Adrenal gland (tissue), 12 donors: ENCODE results near the gene LRFN4. TPM values are rescaled to one million over a fixed set of nuclear protein-coding genes. Genes with fewer than 3 reads are reported as not detected.

Experiments
- DNase-seq, 7 donors: peaks; one replicate each; pipeline ENCODE4 v3.0.0-alpha.2; 2019 to 2020
- H3K27ac ChIP-seq, 5 donors: fragments of 200-600 bp; sonication (generic) in 4 of 5; 1 replicate in 3 of 5; 2 replicates in 2 of 5; pipeline versions ENCODE4 v1.5.1 to v1.8.0; 2016 to 2020; ENCODE audit warnings: mild to moderate bottlenecking in 1 of 5
- H3K27me3 ChIP-seq: fragments of 200-600 bp; 2 replicates; pipeline ENCODE4 v1.8.0; 2021
- H3K36me3 ChIP-seq, 2 donors: fragments of 200-600 bp; replicated peaks in 1 of 2; 1 replicate in 1 of 2; 2 replicates in 1 of 2; pipeline versions ENCODE4 v1.5.1 to v1.8.0; 2018 to 2022
- H3K4me1 ChIP-seq, 2 donors: fragments of 200-600 bp; replicated peaks in 1 of 2; 1 replicate in 1 of 2; 2 replicates in 1 of 2; pipeline versions ENCODE4 v1.5.1 to v1.8.0; 2018 to 2021
- H3K4me3 ChIP-seq, 4 donors: fragments of 200-600 bp; sonication (generic) in 3 of 4; one replicate each; pipeline ENCODE4 v1.5.1; 2016 to 2018
- H3K9me3 ChIP-seq, 3 donors: fragments of 200-600 bp; sonication (generic) in 1 of 3; replicated peaks in 1 of 3; 1 replicate in 2 of 3; 2 replicates in 1 of 3; pipeline versions ENCODE4 v1.5.1 to v1.8.0; 2016 to 2021
- POLR2A ChIP-seq, 2 donors: fragments of 450-650 bp; IDR thresholded peaks; one replicate each; pipeline ENCODE4 v1.6.1; 2017; ENCODE audit warnings: antibody characterized with exemption in 2 of 2, mild to moderate bottlenecking in 2 of 2, moderate library complexity in 1 of 2
- WGBS, 4 donors: extraction: QIAGEN DNeasy Blood & Tissue Kit in 2 of 4; methylation state at CpG; one replicate each; pipeline versions ENCODE4 v1.1.5 to v1.1.7; 2013 to 2017; 5-methylcytosine and 5-hydroxymethylcytosine counted together
- intact Hi-C, 2 donors: fragments of 100-400 bp; cut with DNase I; formaldehyde crosslinking; loops; one replicate each; pipeline versions ENCODE4 v1.14.1 to v1.15.0; 2022 to 2023
- polyA plus RNA-seq, 3 donors: library from polyadenylated mRNA; stranded (reverse); fragments of 200-250 nt in 2 of 3; fragments of 350-450 nt in 1 of 3; fragmentation: Illumina TruSeq in 1 of 3; extraction: RNeasy Lipid Tissue Mini Kit (QIAGEN cat#74804) in 1 of 3; gene quantifications; one replicate each; pipeline ENCODE4 v1.2.3, GENCODE V29; 2013 to 2014
- total RNA-seq, 9 donors: library from RNA; depleted of rRNA in 4 of 9; stranded (reverse); fragments of >200 nt in 4 of 9; fragments of 120-200 nt in 1 of 9; fragmentation: NEBNext Ultra II Directional in 1 of 9; extraction: Animal tissue kit (Norgen Biotek cat#: 25700) in 1 of 9; gene quantifications; one replicate each; pipeline versions ENCODE4 v1.1.0 to v1.2.4, GENCODE V29; 2013 to 2023
- TF ChIP-seq, protein P1 (sequence below), 6 experiments: fragments of 450-650 bp in 4 of 6; fragments of 200-600 bp in 2 of 6; sonication (generic) in 1 of 6; IDR thresholded peaks; 1 replicate in 5 of 6; 2 replicates in 1 of 6; pipeline versions ENCODE4 v1.5.1 to v1.8.0; 2016 to 2021; ENCODE audit warnings: antibody characterized with exemption in 6 of 6, mild to moderate bottlenecking in 2 of 6, moderate library complexity in 1 of 6
- donor health status: healthy with polysubstance abuse.
- donor health status: Bipolar disorder and iron deficiency.
- donor health status: DM: yes; HTN: yes; CAD: no.
- donor health status: DM: no; HTN: no; CAD: no.
- donor health status: DM: no; HTN: no; CAD: no.
- donor health status: DM: yes; HTN: yes; CAD: no.

LRFN4 gene
- total and polyA plus RNA-seq, 12 donors, result 0.24 to 74.3 (median 16.3) TPM

- Histone ChIP-seq H3K27ac (no peak overlapping the region), H3K36me3 (peaks cover 0 to 36% of the 10 kb centered on the region in 2 donors), H3K9me3 (no peaks in the 10 kb centered on the region), H3K27me3 (no peaks in the 10 kb centered on the region), H3K4me3 (no peak overlapping the region), H3K4me1 (peaks cover 22 to 31% of the 10 kb centered on the region in 2 donors)
- DNase-seq, result peak in 5 of 7 donors; percentile 7 to 54 (median 26)
- intact Hi-C loops, result no loop called here
- no peak for TF ChIP-seq POLR2A (IDR thresholded peaks at IDR 0.05)
- TF ChIP-seq, protein P1, sequence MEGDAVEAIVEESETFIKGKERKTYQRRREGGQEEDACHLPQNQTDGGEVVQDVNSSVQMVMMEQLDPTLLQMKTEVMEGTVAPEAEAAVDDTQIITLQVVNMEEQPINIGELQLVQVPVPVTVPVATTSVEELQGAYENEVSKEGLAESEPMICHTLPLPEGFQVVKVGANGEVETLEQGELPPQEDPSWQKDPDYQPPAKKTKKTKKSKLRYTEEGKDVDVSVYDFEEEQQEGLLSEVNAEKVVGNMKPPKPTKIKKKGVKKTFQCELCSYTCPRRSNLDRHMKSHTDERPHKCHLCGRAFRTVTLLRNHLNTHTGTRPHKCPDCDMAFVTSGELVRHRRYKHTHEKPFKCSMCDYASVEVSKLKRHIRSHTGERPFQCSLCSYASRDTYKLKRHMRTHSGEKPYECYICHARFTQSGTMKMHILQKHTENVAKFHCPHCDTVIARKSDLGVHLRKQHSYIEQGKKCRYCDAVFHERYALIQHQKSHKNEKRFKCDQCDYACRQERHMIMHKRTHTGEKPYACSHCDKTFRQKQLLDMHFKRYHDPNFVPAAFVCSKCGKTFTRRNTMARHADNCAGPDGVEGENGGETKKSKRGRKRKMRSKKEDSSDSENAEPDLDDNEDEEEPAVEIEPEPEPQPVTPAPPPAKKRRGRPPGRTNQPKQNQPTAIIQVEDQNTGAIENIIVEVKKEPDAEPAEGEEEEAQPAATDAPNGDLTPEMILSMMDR (IDR thresholded peaks at IDR 0.05), result no peak
- 89 to 94% (median 91%) methylated on average over 13 to 15 of the region's 15 CpGs for WGBS, 4 donors
These were observed 11.6 kb upstream of the LRFN4 start for GRCh38 chr11:66845143-66845875.

DNA sequence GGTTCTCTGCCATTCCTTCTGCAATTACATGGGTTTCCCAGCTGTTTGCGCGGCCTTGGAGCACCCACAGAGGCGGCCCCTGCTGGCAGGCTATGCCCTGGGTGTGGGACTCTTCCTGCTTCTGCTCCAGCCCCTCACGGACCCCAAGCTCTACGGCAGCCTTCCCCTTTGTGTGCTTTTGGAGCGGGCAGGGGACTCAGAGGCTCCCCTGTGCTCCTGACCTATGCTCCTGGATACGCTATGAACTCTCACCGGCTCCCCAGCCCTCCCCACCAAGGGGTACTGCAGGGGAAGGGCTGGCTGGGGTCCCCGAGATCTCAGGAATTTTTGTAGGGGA lies 11.0 kb upstream of the LRFN4 start:
- Histone ChIP-seq H3K27me3 (no peaks in the 10 kb centered on the region), H3K4me1 (peaks cover 17 to 26% of the 10 kb centered on the region in 2 donors), H3K9me3 (no peaks in the 10 kb centered on the region), H3K36me3 (peaks cover 0 to 36% of the 10 kb centered on the region in 2 donors), H3K4me3 (no peak overlapping the region), H3K27ac (no peak overlapping the region)
- WGBS, 4 donors, result 83 to 94% (median 89%) methylated on average over 8 to 9 of the region's 9 CpGs
- DNase-seq, result peak in 5 of 7 donors; percentile 2 to 26 (median 17)
- intact Hi-C loops, result no loop called here
- TF ChIP-seq, protein P1 (IDR thresholded peaks at IDR 0.05), result no peak
- TF ChIP-seq POLR2A (IDR thresholded peaks at IDR 0.05), result no peak

- intact Hi-C loops, result no loop called here
- DNase-seq, result peak in 6 of 7 donors; percentile 21 to 58 (median 32)
- Histone ChIP-seq H3K36me3 (peaks cover 0 to 36% of the 10 kb centered on the region in 2 donors), H3K27ac (peak overlapping the region in 1 of 5 donors; percentile 3), H3K4me1 (peaks cover 12 to 19% of the 10 kb centered on the region in 2 donors), H3K9me3 (no peaks in the 10 kb centered on the region), H3K27me3 (no peaks in the 10 kb centered on the region), H3K4me3 (no peak overlapping the region)
- TF ChIP-seq POLR2A (IDR thresholded peaks at IDR 0.05), result no peak
- TF ChIP-seq, protein P1 (IDR thresholded peaks at IDR 0.05), result no peak
- WGBS, 4 donors, result 40 to 80% (median 47%) methylated on average over 1 to 4 of the region's 4 CpGs
These were observed 10.2 kb upstream of the LRFN4 start for GRCh38 chr11:66846671-66847091.

DNA sequence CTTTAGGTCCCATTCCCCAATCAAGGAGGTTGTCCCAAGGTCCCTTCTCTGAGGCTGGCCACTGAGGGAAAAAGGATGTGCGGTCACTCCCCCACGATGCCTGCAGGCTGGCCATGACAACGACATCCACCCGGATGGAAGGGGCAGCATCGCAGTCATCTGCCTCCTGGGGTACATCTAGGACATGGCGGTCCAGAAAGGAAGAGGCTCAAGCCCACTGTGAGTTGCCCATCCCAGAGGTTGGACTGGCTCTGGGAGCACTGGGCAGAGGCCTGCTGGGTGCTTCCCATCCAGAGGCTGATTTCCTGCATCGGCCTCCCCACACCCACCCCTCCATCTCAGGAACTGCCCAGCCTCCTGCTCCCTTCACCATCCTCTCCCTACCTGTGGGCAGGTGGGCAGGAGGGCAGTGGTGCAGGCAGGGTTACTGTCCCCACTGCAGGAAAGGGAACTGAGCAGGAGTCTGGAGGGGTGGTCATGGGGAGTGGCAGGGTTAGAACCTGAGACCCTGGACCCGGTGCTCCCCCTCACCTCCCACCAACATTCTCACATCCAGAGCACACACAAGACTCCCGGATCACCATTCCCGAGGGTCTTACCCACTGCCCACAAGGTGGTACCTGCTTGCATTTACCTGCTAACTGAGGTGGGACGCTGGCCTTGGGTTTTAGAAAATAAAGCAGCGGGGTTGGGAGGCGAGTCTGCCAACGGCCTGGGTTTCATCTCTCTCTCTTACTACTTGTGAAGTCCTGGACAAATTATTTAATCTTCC lies 9.2 kb upstream of the LRFN4 start:
- no peak for TF ChIP-seq POLR2A (IDR thresholded peaks at IDR 0.05)
- TF ChIP-seq, protein P1 (IDR thresholded peaks at IDR 0.05), result no peak
- WGBS, 4 donors, result 87 to 92% (median 90%) methylated on average over 7 to 14 of the region's 14 CpGs
- Histone ChIP-seq H3K9me3 (no peaks in the 10 kb centered on the region), H3K4me3 (no peak overlapping the region), H3K36me3 (peaks cover 0 to 36% of the 10 kb centered on the region in 2 donors), H3K27ac (no peak overlapping the region), H3K4me1 (peaks cover 4 to 11% of the 10 kb centered on the region in 2 donors), H3K27me3 (no peaks in the 10 kb centered on the region)
- intact Hi-C loops, result no loop called here
- DNase-seq, result peak in 5 of 7 donors; percentile 14 to 52 (median 17)
